Measurements from ENCODE around the gene CEP250. TPM values are rescaled to one million over a fixed set of nuclear protein-coding genes. Genes with fewer than 3 reads are reported as not detected.

CEP250 gene
- total RNA-seq, 1 experiment from 2014 or later: 52.5 TPM

- ATAC-seq (no peak), DNase-seq (no peak)
- Histone ChIP-seq H3K79me2 (ENCODE audit: low read length) (peaks cover 47% of the 10 kb centered on the region), H3K27ac (ENCODE audit: low read length) (no peak overlapping the region), H3K4me3 (ENCODE audit: low read length) (no peak overlapping the region), H3K9me2 (replicated peaks; ENCODE audit: low read length) (no peaks in the 10 kb centered on the region), H2AFZ (ENCODE audit: low read length) (no peak overlapping the region), H3K36me3 (ENCODE audit: low read depth, low read length) (peaks cover 5% of the 10 kb centered on the region; the same call in 1 of the 2 replicates), H3K9ac (ENCODE audit: low read length) (no peak overlapping the region), H3F3A (ENCODE audit: low read length, unreplicated experiment) (no peaks in the 10 kb centered on the region), H3K27me3 (ENCODE audit: low read length) (no peaks in the 10 kb centered on the region), H3K9me3 (ENCODE audit: low read length) (no peaks in the 10 kb centered on the region), H4K20me1 (ENCODE audit: low read length) (no peaks in the 10 kb centered on the region), H3K4me1 (ENCODE audit: insufficient read depth, low read length) (peaks cover 19% of the 10 kb centered on the region), H3K4me2 (ENCODE audit: low read length) (peak overlapping the region; percentile 80)
- ChIA-PET POLR2A (ENCODE audit: unreplicated experiment) (interaction anchor here (0.6 kb wide), 2 partner anchors 16 to 47 kb away, joined by 3 to 18 read pairs; partner anchors contain the start of gene UQCC1), CTCF (no interaction called here)
- TF ChIP-seq EZH2phosphoT487 (IDR thresholded peaks at IDR 0.05; ENCODE audit: borderline replicate concordance, low read length): no peak
- TF ChIP-seq, protein P1, sequence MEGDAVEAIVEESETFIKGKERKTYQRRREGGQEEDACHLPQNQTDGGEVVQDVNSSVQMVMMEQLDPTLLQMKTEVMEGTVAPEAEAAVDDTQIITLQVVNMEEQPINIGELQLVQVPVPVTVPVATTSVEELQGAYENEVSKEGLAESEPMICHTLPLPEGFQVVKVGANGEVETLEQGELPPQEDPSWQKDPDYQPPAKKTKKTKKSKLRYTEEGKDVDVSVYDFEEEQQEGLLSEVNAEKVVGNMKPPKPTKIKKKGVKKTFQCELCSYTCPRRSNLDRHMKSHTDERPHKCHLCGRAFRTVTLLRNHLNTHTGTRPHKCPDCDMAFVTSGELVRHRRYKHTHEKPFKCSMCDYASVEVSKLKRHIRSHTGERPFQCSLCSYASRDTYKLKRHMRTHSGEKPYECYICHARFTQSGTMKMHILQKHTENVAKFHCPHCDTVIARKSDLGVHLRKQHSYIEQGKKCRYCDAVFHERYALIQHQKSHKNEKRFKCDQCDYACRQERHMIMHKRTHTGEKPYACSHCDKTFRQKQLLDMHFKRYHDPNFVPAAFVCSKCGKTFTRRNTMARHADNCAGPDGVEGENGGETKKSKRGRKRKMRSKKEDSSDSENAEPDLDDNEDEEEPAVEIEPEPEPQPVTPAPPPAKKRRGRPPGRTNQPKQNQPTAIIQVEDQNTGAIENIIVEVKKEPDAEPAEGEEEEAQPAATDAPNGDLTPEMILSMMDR (conservative IDR thresholded peaks at IDR 0.05; ENCODE audit: low read depth, low read length): no peak
- TF ChIP-seq EZH2 (IDR thresholded peaks at IDR 0.05; ENCODE audit: low read length, unreplicated experiment): no peak
- BruUV-seq (replicated peaks): no TSS peak
- intact Hi-C loops (cut with micrococcal nuclease): no loop called here
Observed at GRCh38 chr20:35458388-35458787, 3.0 kb downstream of the CEP250 start.

DNA sequence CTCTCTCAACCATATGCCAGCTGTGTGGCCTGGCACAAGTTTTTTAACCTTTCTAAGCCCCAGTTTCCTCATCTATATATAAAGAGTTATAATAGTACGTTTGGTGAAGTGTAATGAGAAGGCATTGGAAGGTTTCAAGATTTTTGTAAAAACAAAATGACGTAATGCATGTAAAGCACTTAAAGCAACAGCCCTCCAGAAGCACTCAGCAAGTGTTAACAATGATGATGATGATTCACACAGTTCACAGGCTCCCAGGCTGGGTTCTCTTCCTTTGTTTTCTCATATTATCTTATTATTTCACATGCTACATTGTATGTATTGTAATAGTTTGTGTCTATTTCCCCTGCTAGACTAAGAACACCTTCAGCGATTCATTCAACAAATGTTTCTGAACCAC is 6.2 kb downstream of the CEP250 start:
- Histone ChIP-seq H3K79me2 (ENCODE audit: low read length) (peaks cover 30% of the 10 kb centered on the region), H4K20me1 (ENCODE audit: low read length) (no peaks in the 10 kb centered on the region), H3F3A (ENCODE audit: low read length, unreplicated experiment) (no peaks in the 10 kb centered on the region), H3K4me3 (ENCODE audit: low read length) (no peak overlapping the region), H3K36me3 (ENCODE audit: low read depth, low read length) (peaks cover 23% of the 10 kb centered on the region), H2AFZ (ENCODE audit: low read length) (no peak overlapping the region), H3K4me1 (ENCODE audit: insufficient read depth, low read length) (peaks cover 8% of the 10 kb centered on the region), H3K9me2 (replicated peaks; ENCODE audit: low read length) (no peaks in the 10 kb centered on the region), H3K27ac (ENCODE audit: low read length) (no peak overlapping the region), H3K9ac (ENCODE audit: low read length) (no peak overlapping the region), H3K27me3 (ENCODE audit: low read length) (no peaks in the 10 kb centered on the region), H3K4me2 (ENCODE audit: low read length) (no peak overlapping the region), H3K9me3 (ENCODE audit: low read length) (no peaks in the 10 kb centered on the region)
- TF ChIP-seq EZH2phosphoT487 (IDR thresholded peaks at IDR 0.05; ENCODE audit: borderline replicate concordance, low read length) (no peak), EZH2 (IDR thresholded peaks at IDR 0.05; ENCODE audit: low read length, unreplicated experiment) (no peak)
- no TSS peak for BruUV-seq (replicated peaks)
- ChIA-PET CTCF (no interaction called here), POLR2A (ENCODE audit: unreplicated experiment) (no interaction called here)
- intact Hi-C loops (cut with micrococcal nuclease): loop anchor here (5.0 kb wide), 2 partner anchors 156 to 236 kb away; partner anchors contain the start of genes NFS1, ROMO1 and SPAG4
- ATAC-seq (peak; percentile 8; the same call in 1 of the 2 replicates), DNase-seq (no peak)

GRCh38 chr20:35462351-35462750 is 7.0 kb downstream of the CEP250 start:
- Histone ChIP-seq H3F3A (ENCODE audit: low read length, unreplicated experiment) (no peaks in the 10 kb centered on the region), H3K27me3 (ENCODE audit: low read length) (no peaks in the 10 kb centered on the region), H3K4me3 (ENCODE audit: low read length) (no peak overlapping the region), H3K4me1 (ENCODE audit: insufficient read depth, low read length) (peaks cover 7% of the 10 kb centered on the region), H3K9me3 (ENCODE audit: low read length) (no peaks in the 10 kb centered on the region), H3K9me2 (replicated peaks; ENCODE audit: low read length) (no peaks in the 10 kb centered on the region), H2AFZ (ENCODE audit: low read length) (no peak overlapping the region), H3K36me3 (ENCODE audit: low read depth, low read length) (peaks cover 26% of the 10 kb centered on the region), H4K20me1 (ENCODE audit: low read length) (no peaks in the 10 kb centered on the region), H3K79me2 (ENCODE audit: low read length) (peaks cover 23% of the 10 kb centered on the region), H3K27ac (ENCODE audit: low read length) (no peak overlapping the region), H3K9ac (ENCODE audit: low read length) (no peak overlapping the region), H3K4me2 (ENCODE audit: low read length) (no peak overlapping the region)
- no peak for ATAC-seq
- ChIA-PET POLR2A (ENCODE audit: unreplicated experiment) (no interaction called here), CTCF (no interaction called here)
- intact Hi-C loops (cut with micrococcal nuclease): loop anchor here (5.0 kb wide), 2 partner anchors 155 to 235 kb away; partner anchors contain the start of genes NFS1, ROMO1 and SPAG4
- TF ChIP-seq, protein P1 (conservative IDR thresholded peaks at IDR 0.05; ENCODE audit: low read depth, low read length): no peak
- no peak for TF ChIP-seq EZH2 (IDR thresholded peaks at IDR 0.05; ENCODE audit: low read length, unreplicated experiment)
- TF ChIP-seq EZH2phosphoT487 (IDR thresholded peaks at IDR 0.05; ENCODE audit: borderline replicate concordance, low read length): no peak
- DNase-seq: no peak
- no TSS peak for BruUV-seq (replicated peaks)
